Rectal smooth muscle tissue (tissue), 1 donor: Measurements from ENCODE around the gene DAB2.
"Not testable (repeated sequence)": the region's sequence is repeated elsewhere in the genome, so short reads cannot be mapped to it uniquely, and the experiment has no call there.

Experiments
- H3K27ac ChIP-seq: one replicate; pipeline ENCODE4 v1.7.0; 2013; ENCODE audit warnings: low read depth, low read length, inconsistent platforms
- H3K27me3 ChIP-seq: one replicate; pipeline ENCODE4 v1.7.0; 2013; ENCODE audit warnings: low read length; ENCODE audit not compliant: control insufficient read depth, insufficient read depth
- H3K36me3 ChIP-seq: one replicate; pipeline ENCODE4 v1.7.0; 2013; ENCODE audit warnings: low read length; ENCODE audit not compliant: control insufficient read depth, insufficient read depth
- H3K4me1 ChIP-seq: one replicate; pipeline ENCODE4 v1.7.0; 2013; ENCODE audit warnings: low read length; ENCODE audit not compliant: control insufficient read depth, insufficient read depth
- H3K4me3 ChIP-seq: one replicate; pipeline ENCODE4 v1.7.0; 2013; ENCODE audit warnings: low read length
- H3K9ac ChIP-seq: one replicate; pipeline ENCODE4 v1.7.0; 2013; ENCODE audit warnings: low read length

The DAB2 gene

DNA sequence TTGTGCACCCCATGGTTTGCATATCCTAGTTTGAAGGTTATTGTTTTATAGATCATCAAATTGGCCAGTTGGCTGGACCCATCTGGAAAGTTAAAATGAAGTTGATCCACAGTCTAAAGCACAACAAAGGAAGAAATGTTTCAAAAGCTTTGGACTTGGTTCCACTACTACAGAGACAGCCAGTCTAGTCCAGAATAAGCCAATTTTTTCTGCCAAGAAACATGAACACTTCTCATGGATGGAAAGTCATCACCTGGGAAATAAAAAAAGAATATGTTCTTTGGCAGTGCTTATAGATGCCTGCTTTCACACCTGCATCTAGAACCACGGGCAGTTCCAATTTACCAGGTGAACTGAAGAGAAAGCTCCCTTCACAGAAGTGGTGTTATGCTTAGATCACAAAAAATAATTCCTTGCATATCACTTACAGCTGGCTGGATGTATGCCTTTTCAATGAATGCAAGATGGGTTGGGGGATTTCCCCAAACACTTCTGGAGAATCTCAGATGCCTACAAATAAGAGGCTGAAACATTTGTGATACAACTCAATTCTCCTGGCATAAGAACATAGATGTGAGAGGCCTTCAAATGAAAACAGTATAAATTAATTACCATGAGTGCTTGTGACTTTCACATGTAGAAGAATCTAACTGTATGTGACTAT, 87.4 kb downstream of the DAB2 start:
- Histone ChIP-seq H3K27ac (no peak overlapping the region), H3K4me3 (no peak overlapping the region), H3K27me3 (no peaks in the 10 kb centered on the region), H3K9ac (no peak overlapping the region), H3K4me1 (no peaks in the 10 kb centered on the region), H3K36me3 (no peaks in the 10 kb centered on the region)

- H3K4me1 ChIP-seq, H3K27me3 ChIP-seq, H3K36me3 ChIP-seq, H3K27ac ChIP-seq, H3K4me3 ChIP-seq, H3K9ac ChIP-seq: not testable (repeated sequence)
Observed at GRCh38 chr5:39334296-39334695, 90.5 kb downstream of the DAB2 start.

DNA sequence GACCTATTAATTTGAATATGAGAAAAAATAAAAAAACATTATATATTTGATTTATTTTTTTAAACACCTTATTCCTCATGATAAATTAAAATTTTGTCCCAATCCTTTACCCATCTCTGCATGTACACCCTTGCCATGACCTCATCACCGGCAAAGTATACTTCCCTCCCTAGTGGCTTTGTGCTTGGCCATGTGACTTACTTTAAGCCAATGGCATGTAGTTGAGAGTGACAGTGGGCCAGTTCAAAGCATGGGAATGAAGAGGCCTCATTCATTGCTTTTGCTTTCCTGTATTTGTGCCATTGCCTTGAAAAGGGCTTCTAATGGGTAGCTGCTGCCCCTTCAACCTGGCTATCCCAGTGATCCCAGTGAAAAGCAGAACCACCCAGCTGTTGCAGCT, 91.7 kb downstream of the DAB2 start:
- H3K4me3 ChIP-seq = no peak overlapping the region
- H3K27me3 ChIP-seq = no peaks in the 10 kb centered on the region
- H3K9ac ChIP-seq = no peak overlapping the region
- no peaks in the 10 kb centered on the region for H3K36me3 ChIP-seq
- H3K4me1 ChIP-seq = no peaks in the 10 kb centered on the region
- H3K27ac ChIP-seq = no peak overlapping the region

GRCh38 chr5:39331861-39332381, 92.9 kb downstream of the DAB2 start:
- no peaks in the 10 kb centered on the region for H3K27me3 ChIP-seq
- no peaks in the 10 kb centered on the region for H3K4me1 ChIP-seq
- no peaks in the 10 kb centered on the region for H3K36me3 ChIP-seq
- H3K4me3 ChIP-seq = no peak overlapping the region
- H3K27ac ChIP-seq = no peak overlapping the region
- no peak overlapping the region for H3K9ac ChIP-seq

GRCh38 chr5:39328731-39329130, 96.0 kb downstream of the DAB2 start:
- no peaks in the 10 kb centered on the region for H3K4me1 ChIP-seq
- no peak overlapping the region for H3K9ac ChIP-seq
- no peaks in the 10 kb centered on the region for H3K27me3 ChIP-seq
- no peaks in the 10 kb centered on the region for H3K36me3 ChIP-seq
- no peak overlapping the region for H3K27ac ChIP-seq
- H3K4me3 ChIP-seq = no peak overlapping the region

GRCh38 chr5:39323542-39323941, 101.2 kb downstream of the DAB2 start:
- Histone ChIP-seq H3K36me3 (no peaks in the 10 kb centered on the region), H3K27ac (no peak overlapping the region), H3K4me3 (no peak overlapping the region), H3K4me1 (no peaks in the 10 kb centered on the region), H3K27me3 (no peaks in the 10 kb centered on the region), H3K9ac (no peak overlapping the region)
